GM21515 (cell line): ENCODE measurements around the gene DUSP22.

Source experiments
- ATAC-seq: cut with Tn5 transposase; IDR thresholded peaks from one replicate; pipeline ENCODE4 v1.9.1; 2021; ENCODE audit not compliant: unreplicated experiment

Gene DUSP22

DNA sequence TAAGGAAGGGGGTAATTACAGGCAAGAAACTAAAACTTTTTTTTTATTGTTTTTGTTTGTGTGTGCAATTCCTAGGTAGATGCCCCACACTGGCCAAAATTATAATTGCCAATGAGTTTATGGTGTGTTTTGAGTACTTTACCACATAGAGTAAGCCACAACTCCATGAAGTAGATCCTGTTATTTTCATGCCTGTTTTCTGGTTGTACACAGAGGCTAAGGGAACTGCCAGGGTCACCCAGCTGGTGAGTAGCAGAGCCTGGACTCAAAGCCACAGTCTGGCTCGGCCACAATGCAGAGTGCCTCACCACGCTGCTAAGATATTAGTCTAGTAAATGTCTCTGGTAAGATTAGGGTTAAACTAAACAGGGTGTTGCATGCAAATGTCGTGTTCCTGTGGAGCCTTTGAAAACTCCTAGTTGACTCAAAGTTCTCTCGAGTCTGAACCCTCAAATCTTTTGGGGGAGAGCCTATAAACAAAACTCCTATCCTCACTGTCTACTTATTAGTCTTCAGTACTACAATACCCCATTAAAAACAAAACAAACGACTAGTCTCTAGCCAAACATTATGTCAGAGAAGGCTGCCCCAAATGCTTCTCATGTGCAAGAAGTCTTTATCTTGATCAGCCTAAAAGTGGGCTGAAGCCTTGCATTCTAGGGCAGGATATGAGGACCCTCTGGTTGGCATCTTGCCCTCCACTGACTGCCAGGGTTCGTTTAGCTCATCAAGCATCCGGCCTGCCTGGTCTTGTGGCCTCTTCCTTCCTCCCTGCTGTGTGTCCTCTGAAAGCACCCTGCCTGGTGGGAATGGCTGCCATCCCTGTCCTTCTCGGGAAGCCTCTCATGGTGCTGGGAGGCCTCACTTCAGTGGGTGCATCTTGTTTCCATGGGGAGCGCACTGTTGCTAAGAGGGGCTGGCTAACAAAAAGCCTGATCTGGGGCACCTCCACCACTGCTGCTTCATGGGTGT is 4.2 kb downstream of the DUSP22 start:
- peak; percentile 25 for ATAC-seq

GRCh38 chr6:297571-298232 is 5.4 kb downstream of the DUSP22 start:
- ATAC-seq = no peak

- no peak for ATAC-seq
These were observed 6.2 kb downstream of the DUSP22 start for GRCh38 chr6:298233-299103.

DNA sequence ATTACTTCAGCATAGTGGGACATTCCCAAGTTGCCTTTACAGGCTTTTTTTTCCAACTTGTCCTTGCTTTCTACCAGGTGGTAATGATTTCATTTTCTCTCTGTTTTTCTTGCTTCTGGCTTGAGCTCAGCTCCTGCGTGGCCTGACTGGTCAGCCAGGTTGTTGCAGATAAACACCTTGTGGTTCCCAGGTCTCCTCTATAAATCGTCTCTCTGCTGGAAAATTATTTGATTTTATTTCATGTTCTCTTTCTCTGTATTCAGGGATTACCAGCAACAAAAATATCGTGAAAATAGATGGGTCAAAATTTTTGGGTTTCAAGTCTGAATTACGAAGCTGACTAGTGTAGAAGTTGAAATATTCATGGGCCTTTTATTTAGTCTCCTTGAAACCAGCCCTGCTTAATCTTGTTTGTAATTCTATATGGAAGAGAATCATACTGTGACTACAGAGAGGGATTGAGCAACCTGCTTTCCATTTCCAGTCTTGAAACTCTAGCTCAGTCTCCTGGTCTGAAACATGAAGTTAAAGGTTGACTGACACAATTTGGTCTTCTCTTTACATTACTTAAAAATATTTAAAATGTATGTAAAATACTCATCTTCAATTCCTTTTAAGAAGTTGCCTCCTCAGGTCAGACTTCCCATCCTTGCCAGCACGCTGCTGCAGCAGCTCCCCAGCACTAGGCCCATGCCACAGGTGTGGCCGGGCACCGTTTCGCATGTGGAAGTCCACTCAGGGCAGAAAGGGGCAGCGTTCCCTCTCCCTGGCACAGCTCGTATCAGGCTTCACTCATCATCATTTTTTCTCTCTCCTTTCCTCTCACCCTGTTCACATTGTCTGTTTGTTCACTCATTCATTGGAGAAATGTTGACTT is 7.1 kb downstream of the DUSP22 start:
- no peak for ATAC-seq

GRCh38 chr6:300026-300425 is 7.7 kb downstream of the DUSP22 start:
- ATAC-seq = no peak

GRCh38 chr6:300494-301198 is 8.4 kb downstream of the DUSP22 start:
- no peak for ATAC-seq

DNA sequence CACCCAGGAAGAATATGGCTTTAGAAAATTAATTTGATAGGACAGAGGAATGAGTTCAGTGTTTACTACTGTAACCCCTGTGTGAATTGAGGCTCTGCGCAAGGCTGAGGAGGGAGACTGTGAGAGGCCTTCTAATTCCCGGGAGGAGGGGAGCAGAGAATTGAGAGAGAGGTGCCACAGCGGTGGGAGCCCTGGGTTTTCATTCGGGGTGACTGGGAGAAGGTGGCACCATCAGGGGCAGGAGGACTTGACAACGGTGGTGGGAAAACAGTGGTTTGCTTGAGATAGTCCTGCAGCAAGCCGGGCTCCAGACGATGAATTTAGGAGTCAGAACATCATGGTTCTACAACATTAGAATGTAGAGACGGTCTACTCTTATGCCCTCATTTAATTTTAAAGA is 9.2 kb downstream of the DUSP22 start:
- no peak for ATAC-seq

DNA sequence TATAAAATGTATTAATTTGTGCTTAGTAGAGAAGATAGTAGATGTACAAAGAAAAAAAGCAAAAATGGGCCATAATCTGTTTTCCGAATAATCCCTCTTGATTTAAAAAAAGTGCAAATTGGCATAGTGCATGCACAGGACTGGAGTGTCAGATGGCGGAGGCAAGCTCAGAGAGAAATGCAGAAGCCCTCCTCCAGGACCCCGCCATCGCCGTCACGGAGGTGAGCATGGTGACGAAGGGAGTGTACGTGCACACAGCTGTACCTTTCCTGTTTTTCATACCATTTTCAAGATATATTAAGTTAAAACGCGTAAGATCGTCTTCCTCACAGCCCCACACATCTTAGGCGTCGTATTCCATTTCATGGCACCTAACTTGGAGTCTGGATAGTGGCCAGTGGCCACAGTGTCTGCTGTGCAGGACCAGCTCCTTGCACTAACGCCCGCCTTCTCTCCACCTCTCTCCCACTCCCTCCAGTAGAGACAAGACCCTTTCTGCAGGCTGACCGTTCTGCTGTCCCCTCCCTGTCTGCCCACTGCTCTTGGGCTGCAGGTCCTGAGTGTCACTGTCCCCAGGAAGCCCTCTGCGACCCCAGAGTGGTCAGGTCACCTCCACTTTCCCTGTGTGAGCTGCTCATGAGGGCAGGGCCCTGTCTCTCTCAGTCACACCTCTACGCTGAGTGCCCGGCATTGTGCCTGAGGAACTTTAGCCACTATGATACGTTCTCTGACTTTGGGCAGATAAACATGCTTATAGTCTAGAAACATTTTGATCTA is 9.8 kb downstream of the DUSP22 start:
- ATAC-seq = no peak

DNA sequence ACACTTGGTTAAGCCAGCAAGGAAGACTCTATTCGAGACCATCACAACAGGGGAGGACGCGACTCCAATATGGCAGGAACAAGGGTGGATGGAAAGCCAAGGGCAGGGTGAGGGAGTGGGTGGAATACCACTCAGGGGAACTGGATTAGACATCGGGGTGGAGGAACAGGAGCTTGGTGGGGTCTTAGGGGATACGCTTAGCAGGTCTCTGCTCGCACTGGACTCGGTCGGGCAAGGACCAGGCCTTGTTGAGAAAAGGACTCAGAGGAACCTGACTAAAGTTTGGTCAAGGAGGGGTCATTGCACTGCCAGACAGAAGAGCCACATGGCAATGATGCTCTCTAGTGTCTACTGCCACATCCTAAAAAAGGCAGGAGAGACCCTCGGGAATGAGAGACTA is 10.5 kb downstream of the DUSP22 start:
- no peak for ATAC-seq

DNA sequence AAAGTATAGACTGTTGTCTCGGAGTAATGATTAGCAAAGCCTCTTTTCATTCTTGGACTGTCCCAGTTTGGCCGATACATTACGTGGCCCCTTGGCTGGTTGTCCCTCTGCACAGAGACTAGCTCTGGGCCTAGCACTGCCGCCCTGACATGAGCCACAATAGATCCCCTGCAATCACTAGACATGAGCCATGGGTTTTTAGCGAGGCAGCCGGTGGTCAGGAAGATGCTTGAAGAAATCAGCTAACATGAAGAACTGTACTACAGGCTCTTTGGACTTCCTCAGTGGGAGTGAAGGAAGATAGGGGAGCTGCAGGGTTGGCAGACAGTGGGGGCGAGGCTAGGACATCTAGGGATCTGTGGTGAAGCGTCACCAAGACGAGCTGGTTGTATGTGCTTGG is 11.0 kb downstream of the DUSP22 start:
- no peak for ATAC-seq

DNA sequence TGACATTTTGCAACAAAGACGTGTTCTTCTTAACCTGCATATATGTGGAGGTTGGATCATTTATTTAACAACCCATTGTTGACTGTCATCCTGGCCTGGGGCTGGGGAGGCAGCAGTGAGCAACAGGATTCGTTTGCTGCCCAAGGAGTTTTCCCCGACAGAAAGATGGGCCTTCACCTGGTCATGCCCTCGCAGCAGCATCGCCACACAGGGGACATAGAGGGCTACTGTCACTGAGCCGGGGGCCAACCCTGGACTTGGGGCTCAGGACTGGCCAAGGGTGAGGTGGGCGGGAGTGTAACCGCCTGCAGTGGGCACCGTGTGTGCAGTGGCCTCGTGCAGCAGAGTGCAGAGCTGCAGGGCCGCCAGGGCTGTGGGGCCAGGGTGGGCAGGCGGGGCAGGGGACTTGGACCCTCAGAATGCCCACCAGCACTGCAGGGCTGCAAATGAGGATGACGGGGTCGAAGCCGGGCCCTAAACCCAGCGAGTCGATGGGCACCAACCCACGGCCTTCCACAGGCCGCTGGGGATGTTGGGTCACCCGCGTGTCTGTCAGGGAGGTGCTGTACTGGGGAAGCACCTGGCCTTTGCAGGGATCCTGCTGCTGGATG is 11.8 kb downstream of the DUSP22 start:
- no peak for ATAC-seq

- no peak for ATAC-seq
These were observed 12.6 kb downstream of the DUSP22 start for GRCh38 chr6:304833-305370.

- peak; percentile 77 for ATAC-seq
These were observed 13.3 kb downstream of the DUSP22 start for GRCh38 chr6:305371-306206.

- no peak for ATAC-seq
These were observed 14.4 kb downstream of the DUSP22 start for GRCh38 chr6:306641-307061.

DNA sequence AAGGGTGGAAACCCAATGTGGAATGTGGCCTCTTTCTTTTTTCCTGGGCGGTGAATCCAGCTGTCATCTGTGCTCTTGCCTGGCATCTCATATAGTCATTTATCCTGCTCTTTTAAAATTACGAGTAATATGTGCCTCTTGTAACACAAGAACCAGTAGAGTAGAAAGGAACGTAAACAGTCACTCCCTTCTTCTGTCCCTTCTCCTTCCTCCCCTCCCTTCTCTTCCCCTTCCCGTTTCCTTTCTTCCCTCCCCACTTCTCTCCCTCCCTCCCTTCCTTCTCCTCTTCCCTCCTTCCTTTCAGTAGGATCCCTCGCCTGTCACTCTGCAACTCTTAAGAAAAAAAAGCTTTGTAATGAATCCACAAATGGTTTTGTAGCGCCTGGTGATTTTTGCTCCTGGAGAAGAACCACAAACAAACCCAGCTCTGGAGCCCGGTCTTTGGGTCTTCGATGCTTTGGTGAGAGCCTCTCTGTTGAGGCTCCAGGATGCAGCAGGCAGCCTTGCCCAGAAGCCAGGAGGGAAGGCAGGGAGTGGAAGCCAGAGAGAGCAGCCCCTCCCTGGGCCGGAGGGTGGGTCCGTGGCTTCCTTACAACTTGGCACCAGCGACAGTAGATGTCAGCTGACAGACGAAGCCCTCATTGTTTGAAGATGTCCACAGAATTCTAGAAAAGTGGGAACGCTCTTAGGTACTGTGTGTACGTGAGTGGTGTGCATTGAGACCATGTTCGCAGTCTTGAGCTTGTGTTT is 15.0 kb downstream of the DUSP22 start:
- ATAC-seq = no peak

DNA sequence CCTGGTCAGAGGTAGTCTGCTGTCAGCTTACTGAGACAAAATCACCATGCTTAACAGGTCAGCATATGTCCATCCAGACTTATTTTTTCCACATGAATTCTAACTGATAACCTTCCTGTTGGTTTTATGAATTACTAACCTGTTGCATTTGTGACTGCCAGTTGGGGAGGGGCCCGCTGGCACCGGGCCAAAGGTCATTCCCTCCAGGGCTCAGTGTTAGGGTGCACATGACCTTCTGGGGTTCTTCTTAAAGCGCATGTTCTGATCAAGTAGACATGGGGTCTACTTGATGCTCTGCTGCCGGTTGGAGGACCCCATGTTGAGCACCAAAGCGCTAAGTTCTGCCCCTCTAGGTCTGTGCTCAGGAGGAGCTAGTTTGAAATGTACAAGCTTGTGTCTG is 15.6 kb downstream of the DUSP22 start:
- ATAC-seq = no peak

- no peak for ATAC-seq
These were observed 16.0 kb downstream of the DUSP22 start for GRCh38 chr6:308307-308706.
